RCC 7860 (cell line): Measurements from ENCODE around the gene GNAT2.
A peak's percentile ranks its signal among the peaks of the same experiment; 100 is the strongest.
"Not testable (repeated sequence)": the region's sequence is repeated elsewhere in the genome, so short reads cannot be mapped to it uniquely, and the experiment has no call there.

Experiments
- DNase-seq: peaks from one replicate; pipeline ENCODE4 v3.0.0-alpha.2; 2015; ENCODE audit warnings: low spot score
- FAIRE-seq: peaks from 2 replicates; lab custom pipeline; 2012; peaks lifted over from hg19 to GRCh38; lab: Jason Lieb, UNC

Gene GNAT2

DNA sequence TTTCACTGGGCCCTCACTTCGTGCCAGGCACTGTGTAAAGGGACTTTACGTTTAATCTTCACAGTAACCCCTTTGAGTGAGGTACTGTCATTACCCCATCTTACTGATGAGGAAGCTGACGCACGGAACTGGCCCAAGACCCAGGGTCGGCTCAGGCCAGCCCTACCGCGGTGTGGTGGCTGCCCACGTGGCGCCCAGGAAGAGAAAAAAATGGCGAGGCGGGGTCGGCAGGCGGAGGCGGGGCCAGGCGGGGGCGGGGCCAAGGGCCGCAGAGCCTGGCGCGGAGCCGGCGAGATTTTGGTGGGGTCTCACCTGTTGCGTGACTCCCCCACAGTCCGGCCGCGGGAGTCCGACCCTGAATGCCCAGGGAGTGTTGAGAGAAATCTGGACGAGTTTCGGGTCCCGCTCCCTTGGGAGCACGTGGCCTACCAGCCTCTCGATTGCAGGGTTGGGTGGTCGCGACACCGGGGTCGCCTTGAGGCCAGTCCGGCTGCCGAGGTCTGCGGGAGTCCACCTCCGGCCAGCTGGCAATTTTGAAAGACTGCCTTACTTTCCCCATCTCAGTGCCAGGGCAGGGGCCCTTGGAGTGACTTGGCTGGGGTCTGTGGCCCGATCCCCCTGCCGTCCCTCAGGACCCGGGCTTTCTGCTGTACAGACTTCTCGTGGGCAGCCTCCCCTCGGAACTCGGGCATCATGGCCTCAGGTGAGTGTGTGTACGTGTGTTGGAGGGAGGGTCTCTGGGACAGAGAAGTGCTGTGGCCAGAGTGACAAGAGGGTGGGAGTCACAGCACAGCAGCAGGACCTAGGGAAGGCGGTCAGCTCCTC is at the start of gene GNAT2, which contains the start of gene AMPD2:
TSS of gene GNAT2 (minus strand) at position 41 of the 825 bp plus-strand sequence. CDS start 6,746 bp downstream, outside the sequence.
TSS of gene AMPD2 (plus strand) at position 262 of the 825 bp plus-strand sequence. CDS start 1,339 bp downstream, outside the sequence.
- no peak for FAIRE-seq
- DNase-seq: peak; percentile 80

GRCh38 chr1:109668123-109668775 is 48.8 kb upstream of the GNAT2 start:
- FAIRE-seq (no peak), DNase-seq (no peak)

GRCh38 chr1:109667452-109668122 is 48.2 kb upstream of the GNAT2 start, which contains the start of gene GSTM2:
TSS of gene GSTM2 (plus strand) at chr1:109668057. CDS start at chr1:109668116, 59 bp downstream.
- DNase-seq (no peak), FAIRE-seq (no peak)

- DNase-seq: no peak
- FAIRE-seq: no peak
These were observed 45.3 kb upstream of the GNAT2 start for GRCh38 chr1:109664671-109665070.

- no peak for FAIRE-seq
- no peak for DNase-seq
These were observed 42.0 kb upstream of the GNAT2 start for GRCh38 chr1:109661391-109661790.

GRCh38 chr1:109660691-109661026 is 41.2 kb upstream of the GNAT2 start:
- FAIRE-seq, DNase-seq: not testable (repeated sequence)

DNA sequence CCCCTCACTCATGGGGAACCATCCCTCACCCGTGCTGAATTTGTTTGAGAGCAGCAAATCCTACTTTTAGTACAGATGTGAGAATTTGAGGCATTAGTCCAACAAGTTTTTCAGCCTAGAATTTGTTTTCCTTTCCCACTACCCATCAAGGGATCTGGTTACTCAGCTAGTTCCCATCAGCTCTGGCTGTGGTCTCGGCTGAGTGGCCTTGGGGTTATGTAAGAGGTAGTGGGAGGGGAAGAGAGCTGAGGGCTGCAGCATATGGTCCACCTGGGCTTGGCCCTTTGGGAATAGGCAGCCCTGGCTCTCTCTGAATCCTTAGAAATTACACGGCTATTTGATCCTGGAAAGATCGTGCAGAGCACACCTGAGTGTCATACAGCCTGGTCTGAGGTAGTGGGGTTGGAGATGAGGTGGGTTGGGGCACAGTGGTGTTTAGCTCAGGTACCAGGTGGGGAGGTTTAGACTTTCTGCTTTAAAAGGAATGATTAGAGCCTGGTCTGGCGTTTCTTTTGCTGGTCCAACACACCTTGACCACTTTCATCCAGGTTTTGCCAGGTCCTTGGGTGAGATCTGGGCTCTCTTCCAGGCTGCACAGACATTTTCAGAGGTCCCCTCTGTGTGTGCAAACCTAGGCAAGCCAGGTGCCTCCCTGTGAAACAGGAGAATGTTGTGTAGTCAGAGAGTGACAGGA is 40.7 kb upstream of the GNAT2 start:
- peak; percentile 55 for DNase-seq
- peak; percentile 55 for FAIRE-seq

DNA sequence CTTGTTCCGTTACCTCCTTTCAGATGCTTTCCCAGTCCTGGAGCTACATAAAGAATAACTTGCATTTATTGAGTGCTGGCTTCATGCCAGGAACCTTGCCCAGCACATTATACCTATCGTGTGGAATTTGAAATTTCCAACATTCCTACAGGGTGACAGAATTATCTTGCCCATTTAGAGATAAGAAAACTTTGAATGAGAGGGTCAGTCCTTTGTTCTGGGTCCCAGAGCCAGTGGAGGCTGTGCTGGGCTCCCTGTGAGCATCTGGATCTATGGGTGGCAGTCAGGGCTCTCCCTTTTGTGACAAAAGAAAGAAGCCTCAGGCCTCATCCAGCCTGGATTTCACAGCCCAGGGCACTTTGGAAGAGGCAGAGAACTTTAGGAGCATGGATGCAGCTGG is 39.7 kb upstream of the GNAT2 start:
- no peak for FAIRE-seq

GRCh38 chr1:109658533-109659042 is 39.2 kb upstream of the GNAT2 start:
- no peak for DNase-seq
- FAIRE-seq: no peak

More for the DNA sequence above, 39.7 kb upstream of the GNAT2 start:
- DNase-seq: peak; percentile 80

- no peak for DNase-seq
- no peak for FAIRE-seq
These were observed 38.6 kb upstream of the GNAT2 start for GRCh38 chr1:109657970-109658369.

GRCh38 chr1:109657395-109657794 is 38.0 kb upstream of the GNAT2 start:
- no peak for FAIRE-seq
- no peak for DNase-seq

GRCh38 chr1:109655615-109656519 is 36.5 kb upstream of the GNAT2 start, which contains the start of gene GSTM4:
TSS of gene GSTM4 (plus strand) at chr1:109656099. CDS start at chr1:109656390, 291 bp downstream.
- DNase-seq (peak; percentile 32), FAIRE-seq (no peak)

DNA sequence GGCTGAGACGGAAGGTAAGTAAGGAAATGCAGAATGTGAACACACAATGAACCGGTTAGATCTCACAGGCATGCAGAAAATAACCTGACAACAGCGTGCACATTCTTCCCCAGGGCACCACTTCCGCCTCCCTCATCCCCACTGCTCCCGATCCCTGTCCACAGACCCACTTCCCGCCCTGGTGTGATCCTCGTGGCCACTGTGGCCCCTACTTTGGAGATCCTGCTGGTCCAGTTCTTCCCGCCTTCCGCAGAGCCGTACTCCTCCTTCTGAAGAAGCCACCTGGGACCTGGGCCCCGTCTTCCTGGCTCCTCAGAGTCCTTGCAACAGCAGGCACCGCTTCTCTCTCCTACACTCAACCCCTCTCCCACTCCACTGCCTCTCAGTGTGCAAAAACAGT is 35.1 kb upstream of the GNAT2 start:
- DNase-seq: no peak
- no peak for FAIRE-seq

- DNase-seq (no peak), FAIRE-seq (no peak)
These were observed 33.9 kb upstream of the GNAT2 start for GRCh38 chr1:109653306-109653705.

DNA sequence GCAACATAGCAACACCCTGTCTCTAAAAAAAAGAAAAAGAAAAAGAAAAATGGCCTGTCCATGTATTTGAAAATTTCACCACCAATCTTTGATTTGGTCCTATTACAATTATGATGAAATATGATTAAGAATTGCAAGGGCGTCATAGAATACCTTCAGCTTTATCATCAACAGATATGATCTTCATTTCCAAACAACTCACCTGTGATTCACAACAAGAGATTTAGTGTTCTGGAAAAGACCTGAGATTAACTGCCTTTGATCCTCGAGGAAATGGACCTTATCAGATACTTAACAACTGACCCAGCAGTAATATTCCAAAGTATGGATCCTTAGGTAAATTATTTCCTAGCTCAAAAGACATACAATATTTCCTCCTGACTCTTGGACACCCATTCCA is 33.0 kb upstream of the GNAT2 start:
- FAIRE-seq: no peak
- no peak for DNase-seq

- no peak for FAIRE-seq
These were observed 31.2 kb upstream of the GNAT2 start for GRCh38 chr1:109650609-109651008.

DNA sequence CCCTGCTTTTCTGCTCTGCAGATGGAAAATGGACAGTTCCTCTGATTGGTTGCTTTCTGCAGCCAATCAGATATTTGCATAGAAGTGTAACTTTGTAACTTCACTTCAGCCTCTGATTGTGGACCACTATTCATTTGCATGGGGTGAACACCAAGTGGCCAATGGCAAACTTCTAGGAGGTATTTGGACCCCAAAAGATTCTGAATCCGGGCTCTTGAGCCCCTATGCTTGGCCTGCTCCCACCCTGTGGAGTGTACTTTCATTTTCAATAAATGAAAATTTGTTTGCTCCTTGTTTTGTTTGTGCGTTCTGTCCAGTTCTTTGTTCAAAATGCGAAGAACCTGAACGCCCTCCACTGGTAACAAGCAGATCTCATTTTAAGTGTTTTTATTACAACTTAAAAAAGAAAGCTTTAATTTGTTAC is 30.1 kb upstream of the GNAT2 start:
- DNase-seq (no peak), FAIRE-seq (peak; percentile 30)

More at GRCh38 chr1:109650609-109651008, 31.2 kb upstream of the GNAT2 start:
- DNase-seq: peak; percentile 12

DNA sequence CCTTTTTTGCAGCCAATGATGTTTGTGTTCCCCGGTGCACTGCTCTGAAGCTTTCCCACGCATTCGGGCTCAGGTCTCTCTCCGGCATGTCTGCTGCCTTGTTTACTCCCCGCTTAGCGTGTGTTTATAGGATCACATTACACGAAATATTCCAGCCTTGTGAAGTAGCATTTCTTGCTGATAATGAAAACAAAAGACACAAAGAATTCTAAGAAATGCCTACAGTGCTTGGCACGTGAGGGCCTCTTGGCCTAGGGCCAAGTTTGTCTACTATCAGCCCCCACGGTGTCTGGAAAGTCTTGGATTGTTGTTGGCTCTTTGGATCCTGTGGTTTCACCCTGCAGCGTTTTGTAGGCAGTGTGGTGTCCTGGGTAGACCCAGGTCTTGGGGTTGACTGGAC is 25.3 kb upstream of the GNAT2 start:
- FAIRE-seq: no peak
- DNase-seq: no peak
